ENCODE data around the gene HIP1.
"Not testable (repeated sequence)": the region's sequence is repeated elsewhere in the genome, so short reads cannot be mapped to it uniquely, and the experiment has no call there.

HIP1 gene

GRCh38 chr7:75485355-75485978 is 253.3 kb downstream of the HIP1 start:
- not testable (repeated sequence) for DNase-seq
